NCI-H1092 (cell line): ENCODE data around the gene APBA2.
"Not testable (repeated sequence)": the region's sequence is repeated elsewhere in the genome, so short reads cannot be mapped to it uniquely, and the experiment has no call there.

Experiments used
- DNase-seq: peaks from one replicate; lab custom pipeline; 2025; lab: John Stamatoyannopoulos, UW

The APBA2 gene

DNA sequence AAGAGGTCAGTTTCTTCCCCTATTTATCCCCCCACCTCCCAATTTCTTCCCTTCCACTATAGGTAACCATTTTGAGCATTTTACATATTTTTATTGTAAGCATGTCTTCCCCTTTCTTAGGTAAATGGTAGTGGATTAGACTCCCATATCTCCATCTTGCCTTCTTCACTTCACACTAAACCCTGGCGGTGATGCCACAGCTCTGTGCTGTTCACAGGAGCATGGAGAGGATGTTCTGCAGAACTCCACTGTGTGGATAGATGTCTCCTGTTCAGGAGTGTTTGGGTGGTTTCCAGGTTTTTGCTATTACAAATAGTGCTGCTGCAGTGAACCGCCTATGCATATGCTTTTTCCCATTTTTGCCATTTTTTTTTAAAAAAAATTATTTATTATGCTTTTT, 201.1 kb downstream of the APBA2 start:
- no peak for DNase-seq

DNA sequence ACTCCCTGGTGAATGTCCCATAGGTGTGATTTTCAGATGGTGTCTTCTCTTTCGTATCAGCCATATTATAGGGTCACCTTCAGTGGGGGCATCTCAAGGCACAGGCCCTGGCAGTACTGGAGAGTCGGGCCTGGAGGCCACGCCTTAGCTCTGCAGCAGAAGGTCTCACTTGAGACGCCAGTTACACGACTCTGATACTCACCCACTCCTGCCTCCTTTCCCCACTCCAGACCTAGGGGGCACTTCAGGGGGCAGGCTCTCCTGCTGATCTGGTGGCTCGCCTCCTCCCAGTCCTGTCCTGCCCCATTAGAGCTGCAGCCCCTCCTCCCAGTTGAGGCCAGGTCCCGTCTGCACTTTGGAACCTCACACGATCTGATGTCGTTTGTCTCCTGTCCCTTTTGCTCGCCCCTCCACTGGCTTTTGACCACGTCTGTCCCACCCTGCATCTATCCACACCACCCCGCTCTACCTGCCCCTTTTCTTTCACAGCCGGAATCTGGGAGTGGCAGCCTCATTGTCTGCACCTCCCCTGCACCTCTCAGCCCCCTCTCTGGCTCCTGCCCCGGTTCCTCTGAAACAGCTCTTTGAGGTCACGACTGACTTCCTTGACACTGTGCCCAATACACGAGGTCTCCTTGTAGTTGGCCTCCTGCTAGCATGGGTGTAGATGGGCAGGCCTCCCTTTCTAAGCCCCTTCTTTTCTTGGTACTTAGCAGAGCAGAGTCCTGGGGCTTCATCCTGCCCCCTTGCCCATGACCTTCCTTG, 201.9 kb downstream of the APBA2 start:
- DNase-seq: no peak

DNA sequence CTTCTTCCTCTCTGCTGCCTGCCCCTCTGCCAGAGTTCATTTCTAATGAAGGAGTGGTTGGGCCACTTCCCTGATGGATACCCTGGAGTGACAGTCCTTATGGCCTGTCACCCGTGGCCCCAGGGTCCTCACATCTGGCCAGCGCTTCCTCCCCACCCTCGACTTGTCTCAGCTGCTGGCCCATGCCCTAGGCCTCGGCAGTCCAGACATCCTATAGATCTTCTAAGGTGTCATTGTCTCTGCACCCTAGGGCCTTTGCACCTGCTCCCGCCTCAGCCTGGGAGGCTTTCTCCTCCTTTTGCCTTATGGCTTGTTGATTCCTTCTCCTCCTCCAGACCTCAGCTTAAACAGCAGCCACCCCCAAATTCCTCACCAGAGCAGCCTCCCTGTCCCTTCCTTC, 202.9 kb downstream of the APBA2 start:
- DNase-seq: no peak

DNA sequence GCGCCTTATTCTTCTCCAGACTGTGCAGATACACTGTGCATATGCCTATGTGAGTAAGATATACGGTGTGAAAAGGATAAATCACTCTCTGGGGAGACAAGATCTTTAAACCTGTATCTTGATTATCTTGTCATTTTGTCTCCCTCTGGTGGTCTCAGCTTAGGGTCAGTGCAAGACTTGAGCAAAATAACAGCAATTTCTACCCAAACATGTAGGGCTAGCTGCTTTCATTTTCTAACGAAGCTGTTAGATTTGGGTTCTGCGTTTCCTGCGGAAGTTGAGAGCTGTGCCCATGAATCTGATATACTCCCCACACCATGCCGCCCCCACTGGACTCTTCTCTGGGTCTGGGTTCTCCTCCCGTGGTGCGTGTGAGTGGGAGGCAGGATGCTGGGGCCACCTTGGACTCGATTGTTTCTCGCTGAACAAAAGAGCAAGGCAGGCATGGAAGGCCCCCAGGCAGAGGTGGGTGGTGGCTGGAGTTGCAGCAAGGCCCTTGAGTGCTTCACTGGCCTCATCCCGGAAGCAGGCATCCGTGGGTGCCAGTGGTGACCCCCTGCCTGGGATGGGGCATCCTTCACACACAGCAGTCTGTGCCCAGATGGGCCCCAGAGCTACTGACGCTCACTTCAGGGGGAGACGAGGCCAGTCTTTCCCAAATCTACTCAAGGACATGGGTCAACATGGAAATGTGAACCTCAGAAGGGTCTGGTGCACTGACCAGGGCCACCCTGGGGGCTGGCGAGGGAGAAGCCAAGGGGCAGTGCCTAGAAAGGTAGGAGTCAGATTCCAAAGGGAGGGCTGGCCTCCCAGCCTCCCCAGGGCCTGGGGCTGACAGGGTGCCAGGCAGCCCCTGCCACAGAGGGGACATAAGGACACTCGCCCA, 204.2 kb downstream of the APBA2 start:
- no peak for DNase-seq

DNA sequence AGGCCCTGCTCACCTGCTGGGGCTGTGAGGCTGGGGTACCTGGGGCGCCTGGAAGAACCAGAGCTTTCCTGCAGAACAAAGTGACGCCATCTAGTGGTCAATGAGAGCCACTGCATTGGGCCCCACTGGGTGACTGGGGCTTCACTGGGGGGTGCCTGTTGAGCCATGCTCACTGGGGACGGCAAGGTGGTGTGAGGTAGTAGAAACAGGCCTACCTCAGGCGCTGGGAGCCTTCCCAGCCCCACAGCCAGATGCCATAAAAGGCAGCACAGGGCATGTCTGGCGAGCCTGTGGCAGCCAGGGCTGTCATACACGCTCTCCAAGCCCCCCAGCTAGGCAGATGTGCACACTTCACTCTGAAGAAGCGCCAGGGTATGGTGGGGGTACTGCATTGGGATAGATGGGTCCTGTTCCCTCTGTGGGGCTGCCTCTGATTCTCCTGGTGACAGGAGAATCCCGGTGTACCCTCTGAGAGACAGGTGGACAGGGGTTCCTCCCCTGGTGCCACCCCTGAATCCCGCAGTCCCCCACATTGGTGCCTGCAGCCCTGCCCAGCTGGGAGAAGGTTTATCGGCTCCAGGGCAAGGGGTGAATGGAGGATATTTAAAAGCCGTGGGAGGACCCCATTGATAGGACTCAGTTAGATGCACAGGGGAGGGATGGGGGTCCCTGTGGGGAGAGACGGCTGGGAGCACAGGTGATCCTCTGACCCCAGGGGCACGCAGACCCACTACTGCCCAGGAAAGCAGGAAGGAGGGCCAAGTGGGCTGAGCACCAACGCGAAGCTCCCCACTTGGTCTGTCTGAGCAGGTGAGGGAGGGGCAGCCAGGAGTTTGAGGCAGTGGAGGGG, 205.1 kb downstream of the APBA2 start:
- DNase-seq: no peak

DNA sequence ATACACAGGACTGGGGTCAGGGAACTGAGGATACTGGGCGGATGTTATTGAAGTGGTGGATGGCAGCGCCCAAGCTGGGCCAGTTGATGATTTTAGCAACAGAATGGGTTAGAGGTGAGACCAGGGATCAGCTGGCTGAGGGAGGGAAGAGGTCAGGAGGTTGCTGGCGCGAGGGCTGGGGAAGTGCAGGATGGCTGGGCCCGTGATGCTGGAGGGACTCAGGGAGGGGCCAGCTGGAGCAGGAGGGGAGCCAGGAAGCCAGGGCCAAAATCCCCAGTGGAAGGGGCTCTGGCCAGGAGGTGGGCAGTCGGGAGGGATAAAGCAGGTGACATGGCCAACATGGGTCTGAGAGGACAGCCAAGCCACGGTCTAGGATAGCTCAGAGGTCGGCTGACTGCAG, 205.9 kb downstream of the APBA2 start:
- DNase-seq: no peak

DNA sequence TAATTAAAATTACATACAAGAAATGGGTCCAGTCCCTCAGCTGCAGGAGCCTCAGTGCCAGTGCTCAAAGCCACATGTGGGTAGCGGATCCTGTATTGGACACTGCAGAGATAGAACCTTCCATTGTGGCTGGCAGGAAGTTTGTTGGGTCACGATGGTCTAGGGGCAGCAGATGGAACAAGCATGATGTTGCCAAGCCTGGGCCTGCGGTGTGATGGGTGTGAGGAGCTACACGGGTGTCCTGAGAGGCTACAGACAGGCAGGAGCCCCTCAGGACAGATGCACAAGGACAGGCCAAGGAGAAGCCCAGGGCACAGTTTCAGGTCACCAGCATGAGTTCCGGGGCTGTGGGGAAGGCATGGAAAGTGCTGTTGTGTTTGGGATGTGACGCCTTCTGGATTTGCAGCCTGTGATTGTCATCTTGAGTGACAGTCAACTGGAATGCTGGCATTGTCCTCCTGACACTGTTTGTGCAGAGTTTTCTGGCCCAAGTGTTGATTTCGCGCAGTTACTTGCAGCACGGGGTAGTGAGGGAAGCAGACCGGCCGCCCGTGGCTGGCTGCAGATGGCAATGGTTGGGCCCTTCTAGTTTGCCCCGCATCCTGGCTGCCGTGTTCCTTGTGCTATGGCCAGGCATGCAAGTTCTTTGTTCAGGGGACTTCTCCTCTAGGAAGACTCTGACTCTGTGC, 206.7 kb downstream of the APBA2 start:
- DNase-seq: no peak

DNA sequence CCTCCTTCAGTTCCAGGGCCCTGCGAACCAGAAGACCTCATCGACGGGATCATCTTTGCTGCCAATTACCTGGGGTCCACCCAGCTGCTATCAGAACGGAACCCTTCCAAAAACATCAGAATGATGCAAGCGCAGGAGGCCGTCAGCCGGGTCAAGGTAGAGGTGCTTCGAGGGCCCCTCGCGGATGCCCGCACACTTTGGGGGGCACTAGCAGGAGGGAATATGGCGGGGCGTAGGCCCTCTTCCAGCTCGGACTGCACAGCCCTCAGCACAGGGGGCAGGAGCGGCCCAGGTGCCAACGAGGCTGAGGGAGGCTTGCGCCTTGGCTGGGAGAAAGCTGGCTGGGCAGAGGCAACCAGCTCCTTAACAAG, 207.3 kb downstream of the APBA2 start:
- DNase-seq: no peak

DNA sequence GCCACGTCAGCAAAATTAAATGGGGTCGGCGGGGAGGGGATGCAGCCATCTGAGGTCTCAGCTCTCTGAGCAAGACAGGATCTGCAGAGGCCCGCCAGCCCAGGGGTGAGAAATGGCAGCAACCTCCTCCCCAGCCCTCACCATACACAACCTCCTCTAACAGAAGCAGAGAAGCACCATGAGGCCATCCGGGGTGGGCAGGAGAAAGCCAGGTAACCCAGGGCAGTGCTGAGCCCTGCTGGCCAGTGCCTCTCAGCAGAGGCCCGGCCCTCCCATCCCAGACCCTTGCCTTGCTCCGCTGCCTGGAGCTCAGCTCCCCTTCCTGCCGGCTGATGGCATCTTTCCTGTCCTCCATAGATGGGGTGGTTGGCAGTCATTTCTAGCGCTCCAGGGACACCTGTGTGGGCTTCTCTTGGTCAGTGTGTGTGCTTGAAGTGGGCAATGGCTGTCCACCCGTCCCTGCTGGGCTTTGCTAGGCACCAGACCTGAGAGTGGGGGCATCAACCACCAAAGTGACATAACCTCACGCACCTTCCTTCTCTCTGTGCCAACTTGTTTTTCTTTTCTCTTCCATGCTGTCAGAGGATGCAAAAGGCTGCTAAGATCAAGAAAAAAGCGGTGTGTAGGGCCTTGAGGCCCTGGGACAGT, 208.0 kb downstream of the APBA2 start:
- DNase-seq: no peak

DNA sequence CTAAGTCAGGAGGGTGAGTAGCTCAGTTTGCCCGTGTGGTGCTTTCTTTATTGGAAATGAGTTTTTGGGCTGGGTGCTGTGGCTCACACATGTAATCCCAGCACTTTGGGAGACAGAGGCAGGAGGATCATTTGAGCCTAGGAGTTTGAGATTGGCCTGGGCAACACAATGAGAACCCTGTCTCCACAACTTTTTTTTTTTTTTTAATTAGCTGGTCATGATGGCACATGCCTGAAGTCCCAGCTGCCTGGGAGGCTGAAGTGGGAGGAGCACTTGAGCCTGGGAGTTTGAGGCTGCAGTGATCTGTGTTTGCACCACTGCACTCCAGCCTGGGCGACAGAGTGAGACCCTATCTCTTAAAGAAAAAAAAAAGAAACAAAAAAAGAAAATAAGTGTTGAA, 208.9 kb downstream of the APBA2 start:
- DNase-seq: no peak

DNA sequence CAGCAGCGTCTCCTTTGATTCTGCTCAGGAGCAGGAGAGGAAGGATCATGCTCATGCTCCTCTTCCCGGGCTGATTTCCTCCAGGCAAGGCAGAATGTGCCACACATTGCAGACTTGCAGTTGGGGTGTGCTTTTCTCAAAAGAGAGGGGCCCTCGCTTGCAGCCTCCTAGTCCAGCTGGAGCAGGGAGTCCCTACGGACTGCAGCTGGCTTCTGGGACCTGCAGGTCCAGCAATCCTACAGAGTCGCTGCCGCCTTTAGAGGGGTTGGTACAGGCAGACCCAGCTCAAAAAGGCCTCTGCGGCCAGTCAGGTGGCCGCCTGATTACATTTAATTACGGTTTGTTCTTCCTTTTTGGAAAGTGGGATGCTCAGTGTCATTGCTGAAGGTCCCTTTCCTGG, 210.0 kb downstream of the APBA2 start:
- DNase-seq: no peak

DNA sequence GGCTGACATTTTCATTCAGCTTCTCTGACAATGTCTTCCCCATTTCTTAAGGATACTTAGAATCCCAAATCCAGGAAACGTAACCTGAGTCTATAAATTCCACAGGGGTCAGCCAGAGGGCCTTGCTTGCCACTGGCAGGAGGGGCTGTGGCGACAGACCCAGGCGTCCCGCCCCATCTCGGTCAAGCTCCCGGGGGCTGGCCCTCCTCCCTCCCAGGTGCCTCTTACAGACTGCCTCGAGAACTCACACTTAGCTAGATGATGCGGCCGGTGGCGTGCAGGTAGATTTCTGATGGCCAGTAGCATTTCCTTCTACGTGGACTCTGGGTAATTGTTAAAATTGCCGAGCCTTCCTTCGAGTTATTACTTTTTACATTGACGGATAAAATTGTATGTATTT, 211.4 kb downstream of the APBA2 start:
- DNase-seq: no peak

DNA sequence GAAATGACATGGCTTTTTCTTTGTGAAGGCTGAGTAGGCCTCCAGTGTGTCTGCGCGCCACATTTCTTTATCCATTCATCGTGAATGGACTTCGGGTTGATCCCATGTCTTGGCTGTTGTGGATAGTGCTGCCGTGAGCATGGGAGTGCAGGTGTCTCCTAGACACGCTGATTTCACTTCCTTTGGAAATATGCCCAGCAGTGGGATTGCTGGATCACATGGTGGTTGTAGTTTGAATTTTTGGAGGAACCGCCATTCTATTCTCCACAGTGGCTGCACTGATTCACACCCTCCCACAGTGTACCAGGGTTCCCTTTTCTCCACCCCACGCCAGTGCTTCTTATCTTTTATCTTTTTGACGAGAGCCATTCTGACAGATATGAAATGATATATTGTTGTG, 212.2 kb downstream of the APBA2 start:
- no peak for DNase-seq

DNA sequence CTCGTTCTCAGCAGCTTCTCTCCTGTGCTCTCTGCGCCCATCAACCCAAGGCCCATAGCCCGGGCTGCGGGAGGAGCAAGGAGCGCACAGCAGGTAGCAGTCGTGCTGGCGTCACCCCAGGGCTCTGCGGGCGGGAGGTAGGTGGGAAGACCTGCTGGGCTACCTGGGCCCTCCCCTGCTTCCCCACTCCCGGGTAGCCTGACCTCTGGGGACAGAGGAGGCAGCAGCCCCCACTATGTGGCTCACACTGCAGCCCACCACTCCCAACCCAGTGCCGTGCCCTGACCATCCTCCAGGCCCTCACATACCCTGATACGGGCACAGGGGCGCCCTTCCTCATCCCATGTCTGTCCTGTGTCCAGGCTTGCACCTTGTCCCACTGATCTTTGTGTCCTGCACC, 212.9 kb downstream of the APBA2 start:
- no peak for DNase-seq

DNA sequence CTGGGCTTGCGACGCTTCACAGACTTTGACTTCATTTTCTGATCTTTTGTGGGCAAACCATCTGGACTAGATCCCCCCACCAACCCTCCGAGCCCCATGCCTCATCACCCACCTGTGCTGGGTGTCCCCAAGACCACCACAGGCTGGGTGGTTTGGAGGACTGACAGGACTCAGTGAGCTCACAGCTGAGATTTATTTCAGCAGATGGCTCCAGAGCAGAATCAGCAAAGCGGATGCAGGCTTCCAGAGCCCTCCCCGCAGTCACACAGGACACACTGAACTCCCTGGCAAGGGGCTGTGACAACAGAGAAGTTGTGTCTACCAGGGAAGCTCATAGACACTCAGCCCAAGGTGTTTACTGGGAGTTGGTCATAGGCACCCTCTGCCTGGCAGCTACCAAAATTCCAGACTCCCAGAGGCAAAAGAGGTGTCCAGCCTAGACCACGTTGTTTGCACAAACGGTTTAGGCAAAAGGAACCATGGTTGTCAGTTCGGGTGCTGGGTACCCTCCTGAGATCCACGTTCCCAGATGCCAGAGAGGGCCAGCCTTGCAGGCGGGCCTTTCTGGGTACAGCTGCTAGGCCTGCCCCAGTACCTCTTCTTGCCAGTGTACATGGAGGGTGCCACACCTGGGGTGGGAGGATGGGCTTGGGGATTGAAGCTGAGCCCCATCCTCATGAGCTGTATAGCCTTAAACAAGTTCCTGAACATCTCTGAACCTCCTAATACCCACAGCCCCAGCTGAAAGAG, 213.5 kb downstream of the APBA2 start:
- DNase-seq: no peak

DNA sequence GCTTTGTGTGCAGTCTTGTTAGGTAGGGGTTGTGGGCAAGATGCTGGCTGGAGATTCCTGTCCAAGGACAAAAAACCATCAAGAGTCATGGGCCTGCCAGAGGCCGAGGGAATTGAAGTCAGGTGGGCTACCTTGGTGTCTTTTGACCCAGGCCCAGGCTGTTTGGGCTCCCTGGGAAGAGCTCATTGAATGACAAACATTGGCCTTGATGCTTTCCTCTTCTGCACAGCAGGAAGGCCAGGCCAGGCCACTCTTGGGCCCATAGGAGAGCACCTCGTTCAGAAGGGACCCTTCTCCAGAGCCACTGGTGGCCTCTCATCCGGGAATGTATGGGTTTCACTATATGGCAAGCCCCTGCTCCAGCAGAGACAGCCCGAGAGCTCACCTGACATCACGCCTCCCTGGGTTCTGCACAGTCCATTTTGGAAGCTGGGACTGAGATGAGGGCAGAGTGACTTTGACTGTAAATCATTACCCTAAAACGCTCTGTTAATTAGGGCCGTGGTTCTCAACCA, 214.8 kb downstream of the APBA2 start:
- DNase-seq: no peak

DNA sequence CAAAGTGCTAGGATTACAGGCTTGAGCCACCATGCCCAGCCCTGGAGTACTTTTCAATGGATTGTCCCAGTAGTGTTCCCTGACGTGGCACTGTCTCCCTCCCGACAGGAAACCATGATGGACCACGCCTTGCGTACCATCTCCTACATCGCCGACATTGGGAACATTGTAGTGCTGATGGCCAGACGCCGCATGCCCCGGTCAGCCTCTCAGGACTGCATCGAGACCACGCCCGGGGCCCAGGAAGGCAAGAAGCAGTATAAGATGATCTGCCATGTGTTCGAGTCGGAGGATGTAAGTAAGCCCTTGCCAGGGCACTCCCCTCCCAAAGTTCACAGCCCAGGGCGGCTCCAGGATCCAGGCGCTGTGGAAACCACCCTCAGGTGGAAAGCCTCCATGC, 215.7 kb downstream of the APBA2 start:
- DNase-seq: no peak

DNA sequence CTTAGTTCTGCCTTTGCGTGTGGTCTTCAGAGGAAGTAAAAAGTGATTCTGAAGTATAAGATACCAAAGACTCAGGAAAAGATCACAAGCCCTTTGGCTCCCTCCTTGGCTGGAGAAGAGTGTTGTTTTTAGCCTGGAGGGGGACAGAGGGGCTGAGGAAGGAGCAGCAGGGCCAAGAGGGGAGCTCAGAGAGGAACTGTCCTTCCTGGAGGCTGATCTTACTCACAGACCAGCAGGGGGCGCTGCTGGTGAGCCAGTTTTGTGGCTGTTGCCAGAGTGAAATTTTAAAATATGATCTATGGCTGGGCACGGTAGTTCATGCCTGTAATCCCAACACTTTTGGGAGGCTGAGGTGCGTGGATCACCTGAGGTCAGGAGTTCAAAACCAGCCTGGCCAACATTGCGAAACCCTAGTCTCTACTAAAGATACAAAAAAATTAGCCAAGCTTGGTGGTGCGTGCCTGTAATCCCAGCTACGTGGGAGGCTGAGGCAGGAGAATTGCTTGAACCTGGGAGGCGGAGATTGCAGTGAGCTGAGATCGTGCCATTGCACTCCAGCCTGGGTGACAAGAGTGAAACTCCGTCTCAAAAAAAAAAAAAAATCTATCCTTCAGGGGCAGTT, 216.5 kb downstream of the APBA2 start:
- DNase-seq: not testable (repeated sequence)

DNA sequence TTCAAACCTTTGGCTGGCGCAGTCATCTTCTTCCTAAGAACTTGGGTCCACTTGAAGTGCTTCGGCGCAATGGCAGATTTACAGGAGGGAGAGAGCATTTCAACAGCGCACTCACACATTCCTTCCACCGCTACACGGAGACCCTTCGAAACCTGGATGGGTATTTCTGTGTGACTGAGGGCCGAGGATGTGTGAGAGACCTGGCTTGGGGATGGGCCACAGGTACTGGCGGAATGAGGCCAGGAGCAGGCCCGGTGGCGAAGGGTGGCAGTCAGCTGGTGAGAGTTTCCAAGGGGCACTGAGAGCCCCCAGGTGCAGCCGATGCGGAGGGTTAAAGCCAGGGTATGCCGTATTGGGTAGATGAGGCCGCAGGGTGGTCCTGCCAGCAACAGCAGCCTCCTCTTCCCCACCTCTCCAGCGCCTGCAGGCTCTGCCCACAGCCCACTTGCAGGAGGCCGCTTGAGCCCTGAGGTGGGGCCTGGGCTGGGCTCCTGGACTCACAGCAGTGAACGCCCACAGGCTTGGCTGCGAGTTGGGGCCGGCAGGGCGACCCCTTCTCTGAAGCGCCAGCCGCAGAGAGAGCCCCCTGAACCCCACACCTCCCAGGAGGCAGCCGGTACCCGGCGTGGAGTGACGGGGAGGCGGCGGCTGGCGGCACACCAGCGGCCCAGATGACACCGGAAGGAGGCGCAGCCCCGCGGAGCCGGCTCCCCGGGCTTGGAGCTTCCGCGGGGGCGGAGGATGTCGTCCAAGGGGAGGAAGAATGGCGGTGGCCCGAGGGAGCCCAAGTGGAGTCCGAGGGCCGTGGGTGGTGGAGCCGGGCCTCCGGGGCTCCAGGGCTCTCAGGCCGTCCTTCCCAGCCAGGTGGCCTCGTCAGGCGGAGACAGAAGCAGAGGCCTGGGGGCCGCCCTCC, 217.4 kb downstream of the APBA2 start:
- no peak for DNase-seq
